ENCODE results near the gene TSBP1.

GRCh38 chr6:32340242-32340641 lies 31.5 kb downstream of the TSBP1 start:
- TF ChIP-seq CTCF (IDR thresholded peaks at IDR 0.05 in 4 of 5, conservative IDR thresholded peaks at IDR 0.05 in 1 of 5), result no peak
- no peak for TF ChIP-seq POLR2A (IDR thresholded peaks at IDR 0.05)
